DOHH2 (cell line): ENCODE measurements around the gene RASGEF1C.

Source experiments
- H3F3A ChIP-seq: fragments of 200-600 bp; sonication (generic), shearing (Covaris generic); 2 replicates; pipeline ENCODE4 v1.6.0; 2016; ENCODE audit warnings: antibody characterized with exemption, mild to moderate bottlenecking; ENCODE audit not compliant: control insufficient read depth, insufficient read depth
- H3K27ac ChIP-seq: fragments of 200-600 bp; sonication (generic); 2 replicates; pipeline ENCODE4 v1.5.1; 2014; ENCODE audit warnings: low read depth, mild to moderate bottlenecking, low read length, moderate library complexity
- H3K27me3 ChIP-seq: fragments of 200-600 bp; sonication (generic); 2 replicates; pipeline ENCODE4 v1.6.1; 2014; ENCODE audit warnings: mild to moderate bottlenecking, low read length, mixed read lengths; ENCODE audit not compliant: control insufficient read depth
- H3K36me3 ChIP-seq: fragments of 200-600 bp; sonication (generic); 2 replicates; pipeline ENCODE4 v1.6.1; 2014; ENCODE audit warnings: mild to moderate bottlenecking, low read length, moderate library complexity, mixed read lengths; ENCODE audit not compliant: control insufficient read depth
- H3K4me1 ChIP-seq: fragments of 200-600 bp; sonication (generic); 2 replicates; pipeline ENCODE4 v1.6.1; 2014; ENCODE audit warnings: mild to moderate bottlenecking, low read length, mixed read lengths; ENCODE audit not compliant: control insufficient read depth
- H3K4me2 ChIP-seq: fragments of 200-600 bp; sonication (generic); 2 replicates; pipeline ENCODE4 v1.6.0; 2014; ENCODE audit warnings: mild to moderate bottlenecking, low read length, moderate library complexity
- H3K4me3 ChIP-seq: fragments of 200-600 bp; sonication (generic); 2 replicates; pipeline ENCODE4 v1.5.1; 2014; ENCODE audit warnings: mild to moderate bottlenecking, low read length, mixed read lengths
- H3K79me2 ChIP-seq: fragments of 200-600 bp; sonication (generic); 2 replicates; pipeline ENCODE4 v1.6.1; 2014; ENCODE audit warnings: mild to moderate bottlenecking, low read length, mixed read lengths; ENCODE audit not compliant: control insufficient read depth
- H3K9me2 ChIP-seq: fragments of 200-600 bp; sonication (generic); replicated peaks from 2 replicates; pipeline ENCODE4 v1.6.1; 2014; ENCODE audit warnings: mild to moderate bottlenecking, low read length, mixed read lengths; ENCODE audit not compliant: control insufficient read depth
- H3K9me3 ChIP-seq: fragments of 200-600 bp; sonication (generic); 2 replicates; pipeline ENCODE4 v1.6.1; 2014; ENCODE audit warnings: antibody characterized with exemption, low read length, mixed read lengths; ENCODE audit not compliant: control insufficient read depth, insufficient read depth
- H4K20me1 ChIP-seq: fragments of 200-600 bp; sonication (generic); 2 replicates; pipeline ENCODE4 v1.6.0; 2014; ENCODE audit warnings: low read depth, mild to moderate bottlenecking, antibody characterized with exemption, low read length, moderate library complexity; ENCODE audit not compliant: control insufficient read depth, insufficient read depth
- CTCF ChIP-seq: fragments of 200-600 bp; sonication (generic); IDR thresholded peaks from one replicate; pipeline ENCODE4 v1.5.1; 2014; ENCODE audit warnings: antibody characterized with exemption, mild to moderate bottlenecking, low read depth, low read length; ENCODE audit not compliant: poor library complexity, severe bottlenecking
- EZH2phosphoT487 ChIP-seq: fragments of 200-600 bp; sonication (generic); IDR thresholded peaks from 2 replicates; pipeline ENCODE4 v1.6.1; 2017; ENCODE audit warnings: borderline replicate concordance, mild to moderate bottlenecking, antibody characterized with exemption, low read length, moderate library complexity, mixed read lengths

The RASGEF1C gene

GRCh38 chr5:180122875-180123274 lies 86.1 kb downstream of the RASGEF1C start:
- no peak for TF ChIP-seq CTCF
- no peak for TF ChIP-seq EZH2phosphoT487
- H3K36me3 ChIP-seq: no peaks in the 10 kb centered on the region

GRCh38 chr5:180121826-180122413 lies 87.1 kb downstream of the RASGEF1C start:
- H3K27me3 ChIP-seq: no peaks in the 10 kb centered on the region
- no peak for TF ChIP-seq CTCF
- no peak for TF ChIP-seq EZH2phosphoT487
- no peaks in the 10 kb centered on the region for H4K20me1 ChIP-seq
- H3K9me3 ChIP-seq: no peaks in the 10 kb centered on the region
- H3K4me3 ChIP-seq: no peak overlapping the region
- no peak overlapping the region for H3K27ac ChIP-seq
- H3K9me2 ChIP-seq: no peaks in the 10 kb centered on the region
- H3F3A ChIP-seq: no peaks in the 10 kb centered on the region
- H3K36me3 ChIP-seq: no peaks in the 10 kb centered on the region
- no peaks in the 10 kb centered on the region for H3K4me1 ChIP-seq
- H3K79me2 ChIP-seq: no peaks in the 10 kb centered on the region
- H3K4me2 ChIP-seq: no peak overlapping the region

More at GRCh38 chr5:180122875-180123274, 86.1 kb downstream of the RASGEF1C start:
- H3K27me3 ChIP-seq: no peaks in the 10 kb centered on the region
- no peak overlapping the region for H3K4me3 ChIP-seq
- no peaks in the 10 kb centered on the region for H3K4me1 ChIP-seq
- no peaks in the 10 kb centered on the region for H3K9me3 ChIP-seq
- no peak overlapping the region for H3K27ac ChIP-seq
- H3K79me2 ChIP-seq: no peaks in the 10 kb centered on the region
- no peaks in the 10 kb centered on the region for H3F3A ChIP-seq
- no peaks in the 10 kb centered on the region for H3K9me2 ChIP-seq
- no peak overlapping the region for H3K4me2 ChIP-seq
- H4K20me1 ChIP-seq: no peaks in the 10 kb centered on the region

GRCh38 chr5:180120237-180121101 lies 88.5 kb downstream of the RASGEF1C start:
- Histone ChIP-seq H3F3A (no peaks in the 10 kb centered on the region), H3K27ac (no peak overlapping the region), H3K9me3 (no peaks in the 10 kb centered on the region), H3K4me2 (no peak overlapping the region), H3K27me3 (no peaks in the 10 kb centered on the region), H4K20me1 (no peaks in the 10 kb centered on the region), H3K4me3 (no peak overlapping the region), H3K9me2 (no peaks in the 10 kb centered on the region), H3K79me2 (no peaks in the 10 kb centered on the region), H3K4me1 (no peaks in the 10 kb centered on the region), H3K36me3 (no peaks in the 10 kb centered on the region)
- TF ChIP-seq EZH2phosphoT487 (no peak), CTCF (no peak)
